GM18499 (cell line): ENCODE measurements around the gene LRRC19.

Experiments used
- ATAC-seq: cut with Tn5 transposase; IDR thresholded peaks from one replicate; pipeline ENCODE4 v1.9.1; 2021; ENCODE audit warnings: moderate number of reproducible peaks; ENCODE audit not compliant: insufficient read depth, unreplicated experiment

Gene LRRC19

GRCh38 chr9:27005491-27005890 is at the start of gene LRRC19:
Gene LRRC19 (minus strand): TSS chr9:27005672. CDS start chr9:26999694, 5,978 bp downstream.
- ATAC-seq = no peak

GRCh38 chr9:27054841-27055240 is 49.4 kb upstream of the LRRC19 start:
- ATAC-seq = no peak

DNA sequence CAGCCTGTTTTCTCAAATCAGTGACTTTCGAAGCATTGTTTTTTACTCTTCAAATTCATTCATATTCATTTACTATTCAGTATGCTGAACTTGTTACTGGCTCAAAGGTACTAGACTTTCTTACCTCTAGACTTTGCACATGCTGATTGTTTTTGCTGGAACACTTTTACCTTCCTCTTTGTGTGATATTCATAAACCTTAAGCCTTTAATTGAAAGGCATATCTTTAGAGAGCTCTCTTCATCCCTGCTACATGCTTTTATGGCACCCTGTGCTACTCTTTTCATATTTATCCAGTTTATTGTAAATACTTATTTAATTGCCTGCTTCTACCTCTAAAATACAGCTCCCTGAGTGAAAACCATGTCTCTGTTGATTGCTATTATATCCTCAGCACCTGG is 48.7 kb upstream of the LRRC19 start:
- no peak for ATAC-seq

DNA sequence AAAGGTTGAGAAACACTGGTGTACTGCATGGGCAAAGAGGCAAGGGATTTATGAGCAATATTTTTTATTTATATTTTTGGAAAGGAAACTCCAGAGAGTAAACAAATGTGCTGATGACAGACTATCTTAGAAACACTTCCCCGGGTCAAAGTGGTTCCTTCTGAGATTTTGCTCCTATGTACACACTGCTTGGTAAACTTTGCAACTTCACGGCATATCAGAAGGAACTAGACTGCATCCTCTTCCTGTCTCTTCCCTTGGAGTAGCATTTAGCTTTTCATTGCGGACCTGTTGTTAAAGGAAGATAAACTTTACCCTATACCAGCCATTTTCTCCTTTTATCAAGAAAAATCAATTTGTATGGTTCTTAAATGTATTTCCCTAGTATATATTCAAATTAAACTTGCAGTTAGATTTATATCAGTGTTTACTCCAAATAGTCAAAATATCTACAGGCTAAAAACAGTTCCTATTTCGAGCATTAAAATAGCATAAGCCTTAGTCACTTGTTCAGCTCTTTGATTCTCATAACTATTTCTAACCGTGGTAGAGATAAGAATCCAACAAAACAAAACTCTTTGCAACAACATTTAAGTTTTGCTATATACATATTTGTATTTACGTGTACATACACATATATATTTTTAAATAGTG is 48.0 kb upstream of the LRRC19 start:
- no peak for ATAC-seq

- ATAC-seq = no peak
These were observed 41.7 kb upstream of the LRRC19 start for GRCh38 chr9:27047136-27047535.

DNA sequence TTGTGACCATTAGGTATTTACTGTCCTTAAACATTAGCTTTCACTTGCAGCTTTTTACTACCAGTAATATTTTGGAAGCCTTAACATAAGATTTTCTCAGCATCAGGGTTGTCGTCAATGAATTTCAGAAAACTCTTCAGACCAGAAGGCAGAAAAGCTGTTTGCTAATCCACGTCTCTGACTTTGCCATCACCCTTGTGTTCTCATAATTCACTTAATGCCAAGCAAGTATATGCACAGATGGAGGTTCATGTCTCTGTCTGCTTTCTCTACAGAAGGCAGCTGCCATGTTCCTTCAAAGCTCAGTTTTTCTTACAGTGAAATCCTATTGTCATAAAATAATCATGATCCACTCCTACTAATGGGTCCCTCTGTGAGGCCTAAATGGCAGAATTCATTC is 37.7 kb upstream of the LRRC19 start:
- no peak for ATAC-seq

DNA sequence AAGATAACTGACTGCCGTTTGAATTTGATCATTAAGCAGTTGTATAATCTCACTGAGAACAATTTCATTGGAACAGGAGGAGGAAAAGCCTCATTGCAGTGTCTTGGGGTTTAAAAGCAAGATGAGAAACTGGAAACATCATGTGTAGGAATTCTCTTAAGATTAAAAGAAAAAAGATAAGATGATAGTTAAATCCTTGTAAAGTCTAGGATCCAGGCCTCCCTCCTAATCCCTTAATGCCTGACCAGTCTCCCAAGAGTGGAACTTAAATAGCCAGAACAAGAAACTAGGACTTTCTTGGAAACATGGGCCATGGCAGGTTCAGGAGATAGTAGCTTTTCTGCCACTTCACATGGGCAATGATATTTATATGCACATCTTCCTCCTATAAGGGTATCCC is 37.0 kb upstream of the LRRC19 start:
- ATAC-seq = no peak

DNA sequence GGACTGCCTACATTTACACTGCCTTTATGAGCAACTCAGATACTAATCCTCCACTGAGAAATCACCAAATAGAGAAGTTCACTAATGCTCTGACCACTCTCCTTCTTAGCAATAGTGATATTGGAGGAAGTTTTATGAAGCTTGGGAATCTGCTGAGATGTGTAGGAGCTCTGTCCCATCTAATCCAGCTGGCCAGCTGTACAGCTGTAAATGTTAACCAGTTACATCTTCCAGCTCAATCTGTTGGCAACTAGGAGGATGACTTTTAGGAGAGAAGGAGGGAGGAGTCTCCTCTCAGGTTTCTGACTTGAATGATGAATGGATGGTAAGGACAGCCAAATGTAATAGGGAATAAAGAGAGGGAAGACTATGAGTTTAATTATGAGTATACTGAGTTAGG is 36.3 kb upstream of the LRRC19 start:
- ATAC-seq = no peak

GRCh38 chr9:27037499-27037898 is 32.0 kb upstream of the LRRC19 start:
- no peak for ATAC-seq

GRCh38 chr9:27033815-27034403 is 28.4 kb upstream of the LRRC19 start:
- ATAC-seq = peak; percentile 71

- no peak for ATAC-seq
These were observed 23.7 kb upstream of the LRRC19 start for GRCh38 chr9:27029186-27029585.

GRCh38 chr9:27022920-27023319 is 17.4 kb upstream of the LRRC19 start:
- ATAC-seq = no peak

DNA sequence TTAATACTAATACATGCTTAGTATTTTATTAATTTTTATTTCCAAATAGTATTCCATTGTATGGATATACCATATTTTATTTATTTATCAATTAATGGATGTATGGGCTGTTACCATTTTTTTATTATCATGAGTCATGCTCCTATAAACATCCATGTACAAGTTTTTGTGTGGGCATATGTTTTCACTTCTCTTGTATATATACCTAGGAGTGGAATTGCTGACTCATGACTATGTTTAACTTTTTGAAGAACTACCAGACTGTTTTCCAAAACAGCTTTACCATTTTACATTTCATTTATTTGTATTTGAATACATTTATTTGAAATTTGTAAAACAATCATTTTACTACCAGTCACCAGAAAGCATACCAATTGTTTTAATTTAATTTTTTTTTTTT is 14.1 kb upstream of the LRRC19 start:
- no peak for ATAC-seq

DNA sequence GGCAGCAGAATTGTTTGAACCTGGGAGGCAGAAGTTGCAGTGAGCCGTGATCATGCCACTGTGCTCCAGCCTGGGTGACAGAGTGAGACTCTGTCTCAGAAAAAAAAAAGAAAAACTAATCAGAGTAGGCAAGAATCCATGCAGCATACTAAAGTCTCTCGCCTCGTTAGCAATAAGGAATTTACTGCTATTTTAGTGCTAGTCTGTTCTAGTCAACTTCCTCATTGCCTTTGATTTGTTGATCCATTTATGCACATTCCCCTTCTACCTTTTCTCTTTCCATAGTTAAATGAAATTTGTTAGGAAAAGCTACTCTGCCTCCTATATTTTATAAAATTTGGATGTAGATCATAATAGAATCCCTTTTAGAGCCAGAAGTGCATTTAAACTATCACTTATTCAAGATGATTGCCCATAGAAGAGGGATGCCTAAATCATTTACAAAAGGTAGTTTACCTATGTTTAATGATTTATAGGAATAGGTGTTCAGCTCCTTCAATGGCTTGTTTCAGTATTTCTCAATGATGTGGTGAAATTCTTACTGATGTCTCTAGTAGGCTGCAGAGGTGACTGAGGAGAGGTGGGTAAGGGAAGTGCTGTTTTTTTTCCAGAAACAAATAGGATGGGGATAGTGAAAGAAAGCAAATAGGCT is 1.9 kb downstream of the LRRC19 start:
- ATAC-seq = no peak

- no peak for ATAC-seq
These were observed 9.7 kb downstream of the LRRC19 start for GRCh38 chr9:26995810-26996209.

- ATAC-seq = peak; percentile 56
These were observed 22.1 kb downstream of the LRRC19 start for GRCh38 chr9:26983340-26983739.

DNA sequence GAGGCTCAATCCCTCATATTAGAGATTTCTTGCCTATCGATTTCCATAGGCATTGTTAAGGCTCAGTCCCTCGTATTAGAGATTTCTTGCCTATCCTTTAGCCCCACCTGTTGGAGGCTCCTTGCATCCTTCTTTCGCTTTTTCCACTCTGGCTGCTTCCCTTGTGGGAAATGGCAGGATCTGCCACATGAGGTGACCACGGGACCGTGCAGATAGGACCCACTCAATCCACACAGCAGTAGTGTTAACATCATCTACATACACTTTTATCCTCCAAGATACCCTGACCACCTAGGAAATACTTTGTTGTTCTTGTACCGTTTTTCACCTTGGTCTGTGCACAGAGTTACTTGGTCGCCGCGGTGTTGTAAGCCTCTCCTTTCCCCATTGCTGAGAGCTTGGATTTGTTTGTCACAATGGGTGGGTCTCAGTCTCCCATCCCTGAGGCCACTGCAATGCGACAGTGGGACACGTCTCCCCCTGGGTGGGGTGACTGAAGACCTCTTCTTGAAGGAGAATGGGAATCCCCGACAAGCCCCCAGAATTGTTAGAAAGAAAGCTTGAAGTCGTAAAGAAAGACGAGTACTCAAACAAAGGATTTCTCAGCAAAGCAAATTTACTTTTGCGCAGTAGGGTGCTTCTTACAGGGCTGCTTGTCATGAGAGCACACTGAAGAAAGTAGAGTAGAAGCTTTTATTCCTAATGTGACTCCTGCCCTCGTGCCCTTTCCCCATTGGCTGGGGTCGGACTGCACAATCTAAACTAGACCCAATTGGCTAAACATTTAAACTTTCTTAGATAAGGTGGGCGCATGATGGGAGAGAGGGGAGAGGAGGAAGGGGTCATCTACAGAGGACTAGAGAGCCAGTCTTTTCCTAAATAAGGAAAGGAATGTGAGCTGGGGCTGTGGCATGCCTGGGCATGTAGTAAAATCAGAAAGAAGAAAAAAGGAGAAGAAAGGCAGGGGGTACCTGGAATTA is 29.5 kb downstream of the LRRC19 start:
- ATAC-seq = no peak

DNA sequence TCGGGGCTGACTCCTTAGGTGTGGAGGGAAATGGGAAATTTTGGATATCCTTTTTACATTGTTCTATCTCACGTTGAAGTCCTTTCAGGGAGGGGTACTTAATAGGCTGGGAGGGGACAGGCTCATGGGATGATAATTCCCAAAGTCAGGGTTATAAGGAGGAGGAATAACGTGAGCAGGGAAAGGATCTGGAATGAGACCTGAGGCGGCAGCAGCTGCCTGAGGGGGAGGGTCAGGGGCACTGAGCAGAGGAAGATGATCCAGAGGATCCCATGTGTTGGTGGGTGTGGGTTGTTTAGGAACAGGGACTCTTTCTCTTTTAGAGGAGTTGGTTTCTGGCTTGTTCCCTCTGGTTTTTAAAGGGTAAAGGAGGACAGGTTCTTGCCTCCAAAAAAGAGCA is 30.5 kb downstream of the LRRC19 start:
- ATAC-seq = no peak

GRCh38 chr9:26973989-26974388 is 31.5 kb downstream of the LRRC19 start:
- ATAC-seq = no peak

- ATAC-seq = no peak
These were observed 33.8 kb downstream of the LRRC19 start for GRCh38 chr9:26971721-26972120.

- no peak for ATAC-seq
These were observed 48.6 kb downstream of the LRRC19 start for GRCh38 chr9:26956860-26957233.
